Activated naive CD4-positive, alpha-beta T cell (primary cell): Measurements from ENCODE around the gene GLCE.
"Not testable (repeated sequence)": the region's sequence is repeated elsewhere in the genome, so short reads cannot be mapped to it uniquely, and the experiment has no call there.

Experiments used
- DNase-seq, 4 experiments: peaks; one replicate each; lab custom pipeline; 2025; lab: John Stamatoyannopoulos, UW

The GLCE gene

GRCh38 chr15:69299451-69299886 is 139.0 kb downstream of the GLCE start:
- no peak for DNase-seq

- no peak for DNase-seq
Measured at GRCh38 chr15:69299943-69300588, 139.6 kb downstream of the GLCE start.

- DNase-seq = not testable (repeated sequence)
Measured at GRCh38 chr15:69301101-69301500, 140.7 kb downstream of the GLCE start.

- DNase-seq = not testable (repeated sequence)
Measured at GRCh38 chr15:69302087-69302486, 141.7 kb downstream of the GLCE start.

- no peak for DNase-seq
Measured at GRCh38 chr15:69302929-69303328, 142.5 kb downstream of the GLCE start.

GRCh38 chr15:69303337-69304181 is 143.1 kb downstream of the GLCE start:
- DNase-seq = no peak

- no peak for DNase-seq
Measured at GRCh38 chr15:69304182-69304545, 143.7 kb downstream of the GLCE start.

GRCh38 chr15:69305204-69305931 is 144.9 kb downstream of the GLCE start:
- no peak for DNase-seq

GRCh38 chr15:69305933-69306568 is 145.6 kb downstream of the GLCE start:
- no peak for DNase-seq

GRCh38 chr15:69307939-69308338 is 147.5 kb downstream of the GLCE start:
- DNase-seq = no peak

- no peak for DNase-seq
Measured at GRCh38 chr15:69308949-69309348, 148.5 kb downstream of the GLCE start.

- DNase-seq = no peak
Measured at GRCh38 chr15:69311319-69311721, 150.9 kb downstream of the GLCE start.

- no peak for DNase-seq
Measured at GRCh38 chr15:69313432-69314000, 153.1 kb downstream of the GLCE start.

- no peak for DNase-seq
Measured at GRCh38 chr15:69314131-69314530, 153.7 kb downstream of the GLCE start.

- DNase-seq = no peak
Measured at GRCh38 chr15:69314736-69315135, 154.3 kb downstream of the GLCE start.

GRCh38 chr15:69315402-69316110 is 155.1 kb downstream of the GLCE start:
- no peak for DNase-seq

GRCh38 chr15:69316291-69316690 is 155.9 kb downstream of the GLCE start:
- no peak for DNase-seq

- DNase-seq = no peak
Measured at GRCh38 chr15:69317392-69317841, 157.0 kb downstream of the GLCE start.

GRCh38 chr15:69318033-69318432 is 157.6 kb downstream of the GLCE start:
- no peak for DNase-seq

- DNase-seq = no peak
Measured at GRCh38 chr15:69319384-69320375, 159.2 kb downstream of the GLCE start.
